HG02943 (cell line): Measurements from ENCODE around the gene KREMEN1.

Experiments used
- ATAC-seq: cut with Tn5 transposase; IDR thresholded peaks from one replicate; pipeline ENCODE4 v1.9.1; 2021; ENCODE audit warnings: mild to moderate bottlenecking, low read depth, moderate library complexity; ENCODE audit not compliant: unreplicated experiment

Gene KREMEN1

DNA sequence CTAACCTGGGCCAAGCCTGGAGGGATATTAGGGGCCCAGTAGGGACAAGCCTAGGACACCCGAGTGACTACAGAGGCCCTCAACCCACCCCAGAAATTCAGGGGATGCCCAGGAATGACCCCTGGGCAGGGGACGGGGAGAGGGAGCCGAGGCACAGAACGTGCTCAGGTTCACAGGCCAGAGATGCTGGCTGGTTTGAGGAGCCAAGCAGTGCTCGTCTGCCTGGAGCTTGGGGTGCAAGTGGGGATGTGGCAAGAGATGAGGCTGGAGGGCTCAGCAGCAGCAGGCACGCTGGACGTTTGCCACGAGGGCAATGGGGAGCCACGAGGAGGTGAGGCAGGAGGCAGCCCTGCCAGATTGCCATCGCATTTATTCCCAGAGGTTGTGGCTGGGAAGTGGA, 98.9 kb downstream of the KREMEN1 start:
- no peak for ATAC-seq

DNA sequence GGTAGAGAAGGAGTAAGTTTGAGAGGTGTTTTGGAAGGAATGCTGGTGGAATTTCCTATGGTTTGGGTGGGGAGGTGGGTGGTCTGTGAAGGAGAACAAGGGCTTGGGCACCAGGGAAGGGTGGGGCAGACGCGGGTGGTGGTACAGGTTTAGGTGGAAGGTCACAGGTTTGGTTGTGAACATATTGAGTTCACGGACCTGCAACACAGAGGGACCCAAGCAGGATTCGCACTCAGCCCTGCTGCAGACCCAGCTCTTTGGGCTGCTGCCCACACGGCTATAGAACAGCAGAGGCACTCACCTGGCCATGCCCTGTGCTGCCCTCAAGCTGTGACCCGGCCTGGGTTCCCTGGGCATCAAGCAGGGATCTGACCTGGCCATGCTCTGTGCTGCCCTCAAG, 99.4 kb downstream of the KREMEN1 start:
- no peak for ATAC-seq

DNA sequence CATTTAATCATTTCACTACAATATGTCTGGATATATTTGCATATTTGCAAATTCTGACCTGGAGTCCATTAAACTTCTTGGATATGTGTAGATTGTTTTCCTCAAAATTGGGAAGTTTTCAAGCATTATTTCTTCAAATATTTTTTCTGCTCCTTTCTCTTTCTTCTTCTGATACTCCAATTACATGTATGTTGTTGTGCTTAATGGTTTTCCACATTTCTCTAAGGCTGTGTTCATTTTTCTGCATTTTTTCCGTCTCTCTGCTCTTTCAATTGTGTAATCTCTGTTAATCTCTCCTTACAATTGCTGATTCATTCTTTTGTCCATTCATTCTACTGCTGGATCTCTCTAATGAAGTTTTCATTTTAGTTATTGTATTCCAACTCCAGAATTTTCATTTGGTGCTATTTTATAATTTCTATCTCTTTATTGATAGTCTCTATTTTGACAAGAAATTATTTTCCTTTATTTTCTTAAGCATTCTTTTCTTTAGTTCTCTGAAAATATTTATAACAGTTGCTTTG, 102.5 kb downstream of the KREMEN1 start:
- ATAC-seq: no peak

DNA sequence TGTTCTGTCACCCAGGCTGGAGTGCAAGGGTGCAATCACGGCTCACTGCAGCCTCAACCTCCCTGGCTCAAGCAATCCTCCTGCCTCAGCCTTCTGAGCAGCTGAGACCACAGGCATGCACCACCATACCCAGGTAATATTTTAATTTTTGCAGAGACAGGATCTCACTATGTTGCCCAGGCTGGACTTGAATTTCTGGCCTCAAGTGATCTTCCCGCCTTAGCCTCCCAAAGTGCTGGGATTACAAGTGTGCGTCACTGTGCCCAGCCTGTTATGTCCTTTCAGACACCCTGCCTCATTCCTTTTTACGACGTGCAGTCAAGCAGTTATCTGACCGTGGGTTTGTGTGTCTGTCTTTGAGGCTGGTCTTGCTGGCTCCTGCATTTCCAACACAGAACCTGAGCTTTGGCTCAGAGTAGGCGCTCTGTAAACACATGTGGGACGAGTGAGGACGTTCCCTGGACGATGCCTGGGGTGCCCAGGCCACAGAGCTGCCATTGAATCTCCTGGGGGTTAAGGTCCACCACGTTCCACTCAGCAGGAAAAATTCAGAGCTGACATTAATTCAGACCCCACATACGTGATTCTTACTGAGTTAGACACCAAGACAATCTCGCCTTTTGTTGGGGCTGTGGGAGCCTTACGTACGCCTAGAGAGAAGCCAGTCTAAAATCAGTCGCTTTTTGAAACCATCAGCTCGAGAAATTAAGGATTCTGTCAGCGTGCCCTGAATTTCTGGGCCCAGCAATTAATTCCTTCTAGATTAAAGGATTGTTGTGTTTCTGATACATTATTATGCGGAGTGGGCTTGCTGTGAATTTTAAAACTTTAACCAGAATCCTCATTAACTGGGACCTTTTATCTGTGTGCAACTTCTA, 111.4 kb downstream of the KREMEN1 start:
- no peak for ATAC-seq

DNA sequence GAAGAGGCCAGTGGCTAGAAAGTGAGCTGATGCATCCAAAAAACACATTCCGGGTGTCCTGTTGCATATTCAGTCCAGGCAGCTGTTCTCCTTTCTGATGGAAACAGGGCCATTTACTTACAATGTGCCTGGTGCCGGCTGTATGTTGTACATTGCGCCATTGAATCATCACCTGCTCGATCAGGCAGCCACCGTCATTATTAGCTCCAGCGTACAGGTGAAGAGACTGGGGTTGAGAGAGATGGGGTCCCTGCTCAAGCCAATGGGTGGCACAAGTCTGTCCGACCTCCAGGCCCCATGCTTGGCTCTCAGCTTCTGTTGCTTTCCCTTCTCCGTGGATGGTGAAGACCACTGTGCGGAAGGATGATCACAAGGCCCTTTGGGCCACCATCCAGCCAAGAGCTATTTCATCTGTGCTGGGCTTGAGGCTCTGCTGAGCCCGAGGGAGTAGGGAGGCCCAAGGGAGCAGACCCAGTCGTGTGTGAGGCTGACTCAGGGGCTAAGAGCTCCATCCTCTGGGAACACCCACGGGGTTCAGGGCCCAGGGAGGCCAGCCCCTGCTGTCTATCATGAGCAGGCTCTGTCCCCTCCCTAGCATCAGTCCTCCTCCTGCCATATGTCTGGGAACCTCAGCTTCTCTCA, 112.1 kb downstream of the KREMEN1 start:
- ATAC-seq: no peak

DNA sequence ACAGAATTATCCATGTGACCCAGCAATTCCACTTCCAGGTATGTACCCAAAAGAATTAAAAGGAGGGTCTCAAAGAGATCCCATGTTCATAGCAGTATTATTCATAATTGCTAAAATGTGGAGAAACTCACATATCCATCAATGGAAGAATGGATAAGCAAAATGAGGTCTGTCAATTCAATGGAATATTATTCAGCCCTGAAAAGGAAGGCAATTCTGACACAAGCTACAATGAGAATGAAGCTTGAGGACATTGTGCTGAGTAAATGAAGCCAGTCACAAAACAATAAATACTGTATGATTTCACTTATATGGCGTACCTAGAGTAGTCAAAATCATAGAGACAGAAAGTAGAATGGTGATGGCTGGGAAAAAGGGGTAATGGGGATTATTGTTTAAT, 113.5 kb downstream of the KREMEN1 start:
- no peak for ATAC-seq

DNA sequence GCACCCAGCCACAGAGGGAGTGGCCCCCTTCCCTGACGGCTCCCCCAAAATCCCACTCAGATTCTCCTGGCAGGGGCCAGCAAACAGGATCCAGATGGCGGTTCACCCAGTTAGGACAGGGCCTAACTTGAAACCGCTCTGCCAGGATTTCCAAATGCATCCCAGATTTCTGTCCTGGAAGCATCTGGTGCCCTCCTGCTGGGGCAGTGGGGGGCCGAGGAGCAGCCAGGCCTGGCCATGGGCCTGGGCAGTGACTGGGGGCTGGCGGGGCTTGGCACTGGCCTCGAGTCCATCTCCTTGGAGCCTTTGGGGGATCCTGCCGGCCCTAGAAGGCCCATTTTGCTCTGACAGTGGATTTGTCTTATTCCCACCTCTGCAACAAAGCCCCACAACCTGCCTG, 115.0 kb downstream of the KREMEN1 start:
- no peak for ATAC-seq

DNA sequence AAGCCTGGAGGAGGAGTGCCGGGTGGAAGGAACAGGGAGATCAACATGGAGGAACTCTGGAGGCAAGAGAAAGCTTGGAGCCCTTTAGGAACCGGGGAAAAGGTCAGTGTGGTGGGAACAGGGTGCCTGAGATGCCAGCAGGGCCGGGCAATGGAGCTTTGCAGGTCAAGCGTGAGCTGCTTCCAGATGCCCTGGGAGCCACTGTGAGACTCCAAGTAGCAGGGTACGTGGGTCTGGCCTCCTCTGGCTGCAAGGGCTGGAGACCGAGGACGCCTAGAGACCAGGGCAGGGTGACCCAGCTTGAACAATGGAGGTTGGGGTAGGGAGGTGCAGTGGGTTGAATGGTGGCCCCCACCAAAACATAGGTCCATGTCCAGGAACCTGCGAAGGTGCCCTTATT, 117.2 kb downstream of the KREMEN1 start:
- no peak for ATAC-seq

DNA sequence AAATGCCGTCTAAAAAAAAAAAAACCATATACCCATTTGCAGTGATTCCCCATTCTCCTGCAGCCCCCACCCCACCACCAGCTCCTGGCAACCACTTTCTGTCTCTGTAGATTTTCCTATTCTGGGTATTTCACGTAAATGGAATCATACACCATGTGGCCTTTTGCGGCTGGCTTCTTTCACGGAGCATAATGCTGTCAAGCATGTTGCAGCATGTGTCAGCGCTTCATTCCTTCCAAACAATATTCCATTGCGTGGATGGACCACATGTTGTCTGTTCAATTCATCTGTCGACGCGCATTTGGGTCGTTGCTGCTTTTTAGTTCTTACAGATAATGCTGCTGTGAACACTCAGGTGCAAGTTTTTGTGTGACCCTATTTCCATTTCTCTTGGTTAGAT, 118.1 kb downstream of the KREMEN1 start:
- ATAC-seq: no peak

DNA sequence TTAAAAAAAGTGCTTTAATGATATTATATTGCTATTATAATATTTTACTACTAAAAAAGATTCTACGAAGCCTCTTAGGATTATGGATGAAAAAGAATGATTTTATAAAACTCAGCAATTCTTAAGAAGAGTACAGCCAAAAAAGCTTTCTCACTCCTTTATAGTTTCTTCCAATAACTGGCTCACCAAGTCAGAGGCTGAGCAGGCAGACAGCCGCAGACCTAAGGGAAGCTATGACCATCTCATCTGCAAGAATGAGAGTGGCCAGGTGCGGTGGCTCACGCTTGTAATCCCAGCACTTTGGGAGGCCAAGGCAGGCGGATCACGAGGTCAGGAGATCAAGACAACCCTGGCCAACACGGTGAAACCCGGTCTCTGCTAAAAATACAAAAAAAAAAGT, 120.2 kb downstream of the KREMEN1 start:
- ATAC-seq: no peak

DNA sequence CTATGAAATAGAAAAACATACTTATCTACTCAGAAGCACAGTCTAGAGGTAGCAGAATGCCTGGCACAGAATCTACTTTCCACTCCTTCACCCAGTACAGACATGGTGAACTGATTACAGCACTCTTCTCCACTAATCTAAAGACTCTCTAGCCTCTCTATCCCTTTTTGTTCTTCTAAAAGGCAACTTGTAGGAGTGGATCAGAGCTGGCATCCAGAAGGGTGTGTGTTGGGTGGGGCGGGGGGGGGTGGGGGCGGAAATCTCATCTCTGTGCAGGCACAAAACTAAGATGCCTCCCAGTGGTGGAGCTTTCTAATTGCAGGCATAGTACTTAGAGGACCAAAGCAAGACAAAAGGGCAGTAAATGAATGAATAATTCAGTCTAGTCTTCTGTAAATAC, 121.3 kb downstream of the KREMEN1 start:
- no peak for ATAC-seq

DNA sequence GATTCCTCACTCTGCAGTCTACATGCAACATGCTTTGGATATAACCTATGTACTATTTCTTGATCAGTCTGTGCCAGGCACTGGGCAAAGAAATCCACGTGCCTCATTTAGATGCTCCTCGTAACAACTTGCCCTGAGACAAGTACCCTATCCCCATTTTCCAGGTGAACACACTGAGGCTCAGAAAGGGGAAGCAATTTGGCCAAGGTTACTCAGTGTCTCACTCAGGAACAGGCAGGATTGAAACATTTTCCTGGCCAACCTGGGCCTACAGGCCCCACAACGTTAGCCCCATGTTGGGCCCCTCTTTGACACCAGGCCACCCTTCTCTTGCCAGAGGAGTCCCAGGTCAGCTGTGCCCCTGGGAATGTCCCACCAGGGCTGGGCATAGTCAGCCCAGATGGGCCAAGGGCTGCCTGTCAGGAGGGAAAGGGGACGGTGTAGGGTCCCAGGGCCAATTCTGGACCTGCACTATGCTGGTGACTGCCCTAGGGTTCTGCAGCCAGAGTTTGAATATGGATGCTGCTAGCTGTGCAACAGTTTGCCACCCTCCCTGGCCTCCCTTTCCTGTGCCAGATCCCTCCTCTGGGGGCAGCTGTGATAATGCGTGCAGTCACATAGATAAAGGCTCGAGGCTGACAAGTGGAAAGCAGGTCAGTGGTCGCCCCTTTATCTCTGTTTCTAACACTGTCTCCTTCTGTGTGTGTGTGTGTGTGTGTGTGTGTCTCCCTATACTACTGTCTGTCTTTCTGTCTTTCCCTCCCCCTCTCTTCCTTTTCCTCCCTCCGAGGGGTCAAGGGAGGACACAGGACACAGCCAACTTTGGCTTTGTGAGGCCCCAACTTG, 122.5 kb downstream of the KREMEN1 start:
- no peak for ATAC-seq

DNA sequence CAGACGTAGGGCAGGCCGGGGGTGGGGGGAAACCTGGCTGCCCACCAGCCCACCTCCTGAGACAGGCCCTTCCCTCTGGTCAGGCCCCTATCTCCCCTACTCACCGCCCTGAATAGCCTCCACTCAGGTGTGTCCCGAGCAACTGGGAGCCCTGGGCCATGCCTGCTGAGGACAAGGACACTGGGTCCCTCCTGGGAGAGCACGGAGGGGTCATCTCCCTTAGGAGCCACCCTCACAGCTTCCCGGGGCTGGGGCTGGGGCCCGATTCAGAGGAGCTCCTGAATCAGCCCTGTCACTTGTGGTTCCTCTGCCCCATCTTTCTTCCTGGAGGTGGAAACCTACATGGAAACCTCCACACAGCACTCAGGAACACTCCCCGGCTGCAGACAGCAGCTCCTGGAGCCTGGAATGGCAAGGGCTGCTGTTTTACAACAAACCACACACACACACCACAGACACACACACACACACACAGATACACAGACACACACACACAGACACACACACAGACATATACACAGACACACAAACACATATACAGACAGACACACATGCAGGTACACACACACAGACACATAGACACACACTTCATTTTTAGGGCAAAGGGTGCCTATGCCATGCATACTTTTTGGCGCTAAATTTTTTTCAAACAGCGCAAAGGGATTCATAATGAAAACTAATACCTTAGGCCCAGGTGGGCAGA, 123.3 kb downstream of the KREMEN1 start:
- no peak for ATAC-seq

DNA sequence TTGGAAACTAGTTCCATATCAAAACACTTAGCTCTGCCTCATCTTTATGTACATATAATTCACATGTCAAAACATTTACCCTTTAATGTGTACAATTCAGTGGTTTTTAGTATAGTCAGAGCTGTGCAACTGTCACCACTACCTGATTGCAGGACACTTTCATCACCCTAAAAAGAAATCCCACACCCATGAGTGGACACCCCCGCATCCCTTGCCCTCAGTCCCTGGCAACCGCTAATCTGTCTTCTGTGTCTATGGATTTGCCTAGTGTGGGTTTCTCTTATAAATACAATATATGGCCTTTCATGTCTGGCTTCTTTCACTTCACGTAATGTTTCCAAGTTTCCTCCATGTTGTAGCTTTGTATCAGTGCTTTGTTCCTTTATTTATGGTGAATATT, 124.3 kb downstream of the KREMEN1 start:
- no peak for ATAC-seq

DNA sequence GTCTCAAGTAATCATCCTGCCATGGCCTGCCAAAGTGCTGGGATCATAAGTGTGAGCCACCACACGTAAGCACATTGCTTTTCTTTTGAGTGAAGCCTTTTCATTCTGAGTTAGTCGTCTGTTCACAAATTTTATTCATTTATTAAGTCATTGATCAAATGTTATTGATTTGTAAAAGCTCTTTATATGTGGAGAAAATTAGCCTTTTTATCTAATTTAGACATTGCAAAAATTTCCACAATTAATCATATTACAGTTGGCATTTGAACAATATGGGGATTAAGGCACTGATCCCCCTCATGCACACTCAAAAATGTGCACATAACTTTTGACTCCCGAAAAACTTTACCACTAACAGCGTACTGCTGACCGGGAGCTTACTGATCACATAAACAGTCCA, 125.4 kb downstream of the KREMEN1 start:
- no peak for ATAC-seq

DNA sequence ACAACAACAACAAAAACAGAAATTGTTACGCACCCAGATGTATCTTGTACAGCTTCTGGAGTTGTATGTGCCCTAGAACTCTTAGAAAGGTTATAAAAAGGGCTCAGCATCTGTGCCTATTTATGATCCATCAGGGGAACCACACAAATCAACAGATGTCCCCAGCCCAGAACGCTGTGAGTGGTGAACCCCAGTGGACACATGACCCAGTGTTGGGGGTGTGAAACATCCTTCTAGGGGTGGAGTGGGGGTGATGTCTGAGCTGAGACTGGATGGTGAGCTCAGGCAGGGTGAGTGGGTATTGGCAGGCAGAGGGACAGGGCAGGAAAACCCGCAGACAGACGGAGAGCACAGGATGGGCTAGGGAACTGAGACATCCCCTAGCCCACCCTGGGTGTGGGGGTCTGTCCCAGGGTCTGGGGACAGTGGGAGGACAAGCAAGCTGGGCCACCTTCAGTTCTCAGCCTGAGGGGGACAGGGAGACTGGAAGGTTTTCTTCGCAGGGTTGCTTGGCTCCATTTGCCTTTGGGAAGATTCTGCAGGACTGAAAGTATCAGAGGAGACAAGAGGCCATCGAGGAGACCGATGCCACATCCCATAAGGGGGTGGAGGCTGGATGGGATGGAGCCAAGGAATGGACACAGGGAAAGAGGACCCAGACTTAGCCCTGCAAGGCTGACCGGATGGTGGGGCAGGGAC, 127.0 kb downstream of the KREMEN1 start:
- no peak for ATAC-seq

DNA sequence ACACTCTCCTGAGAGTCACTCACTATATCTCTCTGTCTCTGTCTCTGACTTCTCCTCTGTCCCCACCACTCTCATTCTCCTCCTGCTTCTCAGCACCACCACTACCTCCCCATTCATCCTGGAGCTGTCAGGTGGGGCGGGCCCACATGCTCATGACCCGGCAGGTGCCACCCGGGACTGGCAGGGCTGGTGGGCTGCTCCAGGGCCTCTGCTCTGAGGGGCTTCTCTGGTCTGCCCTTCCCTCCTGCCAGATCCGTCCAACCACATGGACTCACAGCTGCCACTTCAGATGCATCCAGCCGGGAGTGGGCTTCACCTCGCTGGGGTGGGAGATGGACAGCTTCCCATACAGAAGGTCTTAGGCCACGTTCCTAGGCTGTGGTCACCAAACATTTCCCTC, 128.1 kb downstream of the KREMEN1 start:
- ATAC-seq: no peak

DNA sequence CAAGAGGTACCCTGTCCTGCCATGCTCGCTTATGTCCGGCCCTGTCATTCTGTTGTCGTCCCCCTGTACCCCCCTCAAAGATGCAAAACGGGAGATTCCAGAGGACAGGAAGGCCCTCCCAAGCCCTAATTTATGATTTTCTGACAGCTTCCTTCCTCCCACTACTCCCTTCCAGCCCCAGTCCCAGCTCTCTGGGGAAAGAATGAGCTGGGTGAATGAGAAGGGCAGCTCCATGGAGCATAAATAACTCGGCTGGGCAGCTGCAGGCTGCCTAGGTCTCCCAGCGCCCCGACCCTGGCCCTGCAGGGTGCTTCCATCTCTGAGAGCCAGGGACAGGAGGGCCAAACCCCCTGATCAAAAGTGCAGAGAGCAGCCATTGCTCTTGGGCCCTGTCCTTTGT, 128.9 kb downstream of the KREMEN1 start:
- ATAC-seq: no peak

DNA sequence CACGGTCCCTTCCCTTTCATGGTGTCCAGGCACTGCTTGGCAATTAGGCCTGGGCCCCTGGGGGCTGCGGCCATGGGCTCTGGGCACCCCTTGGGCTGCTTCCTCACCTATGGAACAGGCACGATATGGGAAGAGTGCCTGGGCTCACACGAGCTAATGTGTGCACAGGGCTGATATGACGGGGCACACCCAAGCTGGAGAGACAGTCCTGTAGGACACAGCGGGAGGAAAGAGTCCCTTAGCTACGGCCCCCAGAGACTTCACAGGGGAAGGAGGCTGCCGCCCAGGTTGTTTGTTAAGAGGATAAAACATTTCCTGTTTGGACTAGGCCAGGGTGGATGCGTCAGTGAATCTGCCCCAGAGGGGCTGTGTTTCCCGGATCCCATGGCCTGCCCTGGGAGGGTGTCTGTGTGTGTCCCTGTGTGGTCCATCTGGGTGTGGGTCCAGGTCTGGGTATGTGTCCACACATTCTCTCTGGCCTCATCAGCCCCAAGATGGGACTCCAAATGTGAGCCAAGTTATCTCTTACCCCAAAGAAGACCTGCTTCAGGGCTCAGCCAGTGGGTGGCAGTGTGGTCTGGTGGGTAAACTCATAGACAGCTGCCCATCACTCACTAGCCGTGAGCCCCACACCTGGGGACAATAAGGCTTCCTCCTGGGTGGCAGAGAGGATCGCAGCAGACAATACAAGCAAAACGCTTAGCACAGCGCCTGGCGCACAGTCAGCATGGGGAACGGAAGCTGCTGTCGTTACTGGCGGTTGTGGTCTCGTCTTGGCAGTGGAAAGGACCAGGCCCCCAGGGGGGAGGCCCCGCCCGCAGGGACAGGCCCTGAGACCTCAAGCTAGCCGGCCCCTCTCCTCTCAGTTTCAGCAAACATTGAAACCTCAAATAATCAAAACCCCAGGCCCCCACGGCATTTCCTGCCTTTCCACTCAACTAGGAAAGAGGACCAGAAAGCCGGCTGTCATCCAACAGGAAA, 129.7 kb downstream of the KREMEN1 start:
- ATAC-seq: peak; percentile 73
